ENCODE data around the gene SALL3.

GRCh38 chr18:78966793-78967106 lies 12.9 kb upstream of the SALL3 start:
- no peak for TF ChIP-seq CTCF (IDR thresholded peaks at IDR 0.05; ENCODE audit: borderline replicate concordance, extremely low read depth, low read length, poor library complexity, severe bottlenecking)
- TF ChIP-seq EZH2 (IDR thresholded peaks at IDR 0.05; ENCODE audit: borderline replicate concordance, low read depth, low read length, severe bottlenecking) = no peak
